ENCODE results near the gene PET117. TPM values are rescaled to one million over a fixed set of nuclear protein-coding genes. Genes with fewer than 3 reads are reported as not detected.

Gene PET117
- total and polyA plus RNA-seq, 2 donors (not counting 3 experiments of a cell fraction or from before 2014, with no cell fraction given) = 4.6 to 11.4 TPM

- CTCF ChIA-PET = no interaction called here
Observed at GRCh38 chr20:18090477-18090876, 47.2 kb upstream of the PET117 start.

More at GRCh38 chr20:18090477-18090876, 47.2 kb upstream of the PET117 start:
- Histone ChIP-seq H3K4me1 (ENCODE audit: control insufficient read depth, extremely low read depth, insufficient read depth, low read length) (no peaks in the 10 kb centered on the region), H3K36me3 (ENCODE audit: control insufficient read depth in 2 of 2, extremely low read depth in 1 of 2, insufficient read depth in 2 of 2, low read length in 2 of 2) (no peaks in the 10 kb centered on the region), H3K9ac (replicated peaks; ENCODE audit: extremely low read depth, insufficient read depth, low read length) (no peak overlapping the region), H3K9me1 (replicated peaks; ENCODE audit: control insufficient read depth, extremely low read depth, insufficient read depth, low read length) (no peaks in the 10 kb centered on the region), H3K27me3 (ENCODE audit: control insufficient read depth in 2 of 2, insufficient read depth in 2 of 2, low read length in 2 of 2) (no peaks in the 10 kb centered on the region), H3K9me3 (replicated peaks; ENCODE audit: control insufficient read depth, insufficient read depth, low read length) (no peaks in the 10 kb centered on the region), H3K79me2 (ENCODE audit: control insufficient read depth, insufficient read depth, low read length) (no peaks in the 10 kb centered on the region), H2AFZ (ENCODE audit: low read depth, low read length) (no peak overlapping the region), H3K4me3 (replicated peaks in 1 of 3; ENCODE audit: insufficient read depth in 1 of 3, low read depth in 1 of 3, low read length in 3 of 3) (no peak overlapping the region), H3K27ac (ENCODE audit: insufficient read depth, low read depth, low read length) (no peak overlapping the region), H3K4me2 (ENCODE audit: insufficient read depth, low read length) (no peak overlapping the region), H4K20me1 (replicated peaks; ENCODE audit: control insufficient read depth, extremely low read depth, insufficient read depth, low read length) (no peaks in the 10 kb centered on the region)
- no peak for DNase-seq (ENCODE audit: low read depth, low spot score)
- POLR2A ChIA-PET = no interaction called here
- BruUV-seq (replicated peaks) = no TSS peak
- dilution Hi-C loops (cut with MboI; ENCODE audit: extremely low pct_ligation_motif_present, low sequenced_read_pairs) (no loop called here), intact Hi-C loops (cut with micrococcal nuclease) (no loop called here)
- TF ChIP-seq EZH2 (IDR thresholded peaks at IDR 0.05; ENCODE audit: borderline replicate concordance, low read depth, low read length, severe bottlenecking) = no peak
- no peak for TF ChIP-seq GATA2 (IDR thresholded peaks at IDR 0.05; ENCODE audit: insufficient read depth, insufficient read length, low read depth, low read length)
- TF ChIP-seq POLR2A (IDR thresholded peaks at IDR 0.05; ENCODE audit: low read depth, low read length) = no peak
- TF ChIP-seq JUN (IDR thresholded peaks at IDR 0.05; ENCODE audit: borderline replicate concordance, insufficient read depth, insufficient read length, low read depth) = no peak
- TF ChIP-seq MYC (IDR thresholded peaks at IDR 0.05; ENCODE audit: low read depth, low read length) = no peak
- TF ChIP-seq FOS (IDR thresholded peaks at IDR 0.05; ENCODE audit: borderline replicate concordance, insufficient read depth, low read length) = no peak
- TF ChIP-seq CTCF (IDR thresholded peaks at IDR 0.05; ENCODE audit: extremely low read depth in 1 of 2, insufficient read depth in 1 of 2, low read depth in 1 of 2, low read length in 2 of 2) = no peak
- TF ChIP-seq POLR2AphosphoS5 (IDR thresholded peaks at IDR 0.05; ENCODE audit: insufficient read depth, low read depth, low read length) = no peak
- TF ChIP-seq MAX (IDR thresholded peaks at IDR 0.05; ENCODE audit: insufficient read depth, insufficient read length) = no peak
- no peak for FAIRE-seq

Measured in endothelial cell of umbilical vein (primary cell).